Uterus (tissue), 2 donors: ENCODE measurements around the gene SPATA1.

Experiments
- CTCF ChIP-seq, 4 experiments: fragments of 200-600 bp in 2 of 4; fragments of 450-650 bp in 2 of 4; sonication (generic) in 2 of 4; IDR thresholded peaks; one replicate each; pipeline ENCODE4 v1.5.1; 2016 to 2019; ENCODE audit warnings: antibody characterized with exemption in 4 of 4, mild to moderate bottlenecking in 2 of 4, moderate library complexity in 1 of 4
- POLR2A ChIP-seq, 2 donors: fragments of 450-650 bp; IDR thresholded peaks; one replicate each; pipeline ENCODE4 v1.6.1; 2016; ENCODE audit warnings: antibody characterized with exemption in 2 of 2, mild to moderate bottlenecking in 1 of 2, moderate library complexity in 1 of 2

GRCh38 chr1:84584126-84584525 lies 77.9 kb downstream of the SPATA1 start:
- TF ChIP-seq CTCF (IDR thresholded peaks at IDR 0.05), result no peak
- no peak for TF ChIP-seq POLR2A (IDR thresholded peaks at IDR 0.05)
